GM19438 (cell line): ENCODE data around the gene ADGRD2.

Experiments
- ATAC-seq: cut with Tn5 transposase; IDR thresholded peaks from one replicate; pipeline ENCODE4 v1.9.1; 2021; ENCODE audit warnings: low read depth; ENCODE audit not compliant: unreplicated experiment

The ADGRD2 gene

DNA sequence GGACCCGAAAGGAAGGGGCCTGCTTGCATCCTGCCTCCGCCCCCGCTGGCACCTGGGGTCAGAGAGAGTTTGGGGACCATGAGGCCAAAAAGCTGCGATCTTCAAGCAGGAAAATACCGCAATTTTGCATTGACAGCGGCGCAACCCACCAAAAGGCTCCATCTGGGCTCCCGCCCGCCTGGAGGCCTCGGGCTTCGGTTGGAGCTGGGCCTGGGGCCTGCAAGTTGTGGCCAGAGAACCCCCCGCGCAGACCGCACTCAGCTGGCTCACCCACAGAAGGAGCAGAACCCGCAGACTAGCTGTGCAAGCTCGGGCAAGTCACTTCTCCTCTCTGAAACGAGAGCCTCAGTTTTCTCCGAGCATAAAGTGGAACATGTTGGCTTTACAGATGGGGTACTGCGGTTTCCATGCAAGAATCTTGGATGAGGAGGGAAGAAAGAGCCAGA, 55.7 kb downstream of the ADGRD2 start:
- ATAC-seq, result no peak

DNA sequence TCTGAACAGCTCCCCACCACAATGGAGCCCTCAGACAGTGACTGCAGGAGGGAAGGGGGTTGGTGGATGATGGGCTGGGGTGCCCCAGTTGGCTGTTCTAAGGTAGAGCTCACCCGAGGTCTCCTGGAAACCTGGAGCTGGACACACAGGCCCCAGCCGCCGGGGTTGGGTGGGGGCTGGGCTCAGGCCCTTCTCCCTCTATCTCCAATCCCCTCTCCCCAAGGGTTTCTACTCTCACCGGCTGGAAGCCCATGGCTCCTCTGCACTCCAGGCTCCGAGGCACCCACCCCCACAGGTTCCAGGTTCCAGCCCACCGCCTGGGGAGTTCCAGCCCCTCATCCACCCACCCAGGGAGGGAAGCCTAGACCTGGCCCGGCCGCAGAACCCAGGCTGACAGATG, 56.2 kb downstream of the ADGRD2 start:
- no peak for ATAC-seq

- no peak for ATAC-seq
Measured at GRCh38 chr9:124506931-124507879, 57.0 kb downstream of the ADGRD2 start, which contains the start of gene NR5A1. Gene NR5A1, minus strand, starts transcription at chr9:124507399. Its CDS starts 4,004 bp downstream, at chr9:124503395.

- no peak for ATAC-seq
Measured at GRCh38 chr9:124507880-124508423, 57.7 kb downstream of the ADGRD2 start.

DNA sequence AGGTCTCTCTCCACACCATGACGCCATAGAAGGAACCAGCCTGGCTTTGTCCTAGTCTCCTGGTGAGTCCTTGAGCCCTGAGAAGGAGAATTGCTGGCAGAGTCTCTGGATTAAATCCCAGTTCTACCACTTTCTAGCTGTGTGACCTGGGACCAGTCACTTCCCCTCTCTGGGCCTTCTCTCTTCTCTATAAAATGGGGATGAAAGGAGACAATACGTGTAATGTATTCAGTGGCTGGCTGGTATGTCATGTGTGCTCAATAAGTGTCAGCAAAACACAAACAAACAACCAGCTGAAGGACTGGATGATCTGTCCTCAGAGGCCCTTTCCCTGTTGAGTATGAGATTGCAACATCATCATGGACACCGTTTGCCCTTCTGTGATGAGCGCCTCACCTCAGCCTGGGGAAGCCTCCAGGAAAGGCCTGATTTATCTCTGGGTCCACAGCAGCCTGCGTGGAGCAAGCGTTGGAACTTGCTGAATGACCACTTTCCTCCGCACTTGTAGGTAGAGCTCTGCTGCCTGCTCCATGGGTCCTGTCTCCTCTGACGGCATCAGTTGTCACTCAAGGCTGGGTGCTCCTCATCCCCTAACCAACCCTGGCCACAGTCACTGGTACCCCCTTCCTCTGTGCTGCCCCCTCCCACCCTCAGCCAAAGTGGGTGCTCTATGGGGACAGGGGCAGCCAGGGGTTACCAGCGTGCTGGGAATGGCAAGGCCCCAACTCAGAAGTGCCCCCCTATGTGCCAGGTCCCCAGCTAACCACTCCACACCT, 60.6 kb downstream of the ADGRD2 start:
- no peak for ATAC-seq

DNA sequence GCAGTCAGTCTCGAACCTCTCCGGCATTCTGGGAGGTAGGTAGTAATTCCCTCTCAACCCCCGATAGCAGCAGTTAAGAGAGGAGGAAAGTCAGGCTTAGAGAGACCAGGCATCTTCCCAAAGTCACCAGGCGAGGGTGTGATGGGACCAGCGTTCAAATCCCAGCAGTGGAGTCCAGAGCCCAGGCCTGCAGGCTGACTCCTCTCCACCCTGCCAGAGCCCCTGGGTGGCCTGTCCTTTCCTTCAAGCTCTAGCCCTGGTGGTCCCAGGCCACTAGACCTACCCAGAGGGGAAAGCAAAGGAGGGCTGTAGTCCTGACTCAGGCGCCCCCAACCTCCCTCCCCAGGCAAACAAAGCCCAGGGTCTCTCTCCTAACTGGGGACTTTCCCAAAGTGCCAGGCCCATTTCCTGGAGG, 61.2 kb downstream of the ADGRD2 start:
- no peak for ATAC-seq

GRCh38 chr9:124511891-124512805, 61.9 kb downstream of the ADGRD2 start:
- ATAC-seq, result no peak

- no peak for ATAC-seq
Measured at GRCh38 chr9:124512806-124513204, 62.6 kb downstream of the ADGRD2 start.

DNA sequence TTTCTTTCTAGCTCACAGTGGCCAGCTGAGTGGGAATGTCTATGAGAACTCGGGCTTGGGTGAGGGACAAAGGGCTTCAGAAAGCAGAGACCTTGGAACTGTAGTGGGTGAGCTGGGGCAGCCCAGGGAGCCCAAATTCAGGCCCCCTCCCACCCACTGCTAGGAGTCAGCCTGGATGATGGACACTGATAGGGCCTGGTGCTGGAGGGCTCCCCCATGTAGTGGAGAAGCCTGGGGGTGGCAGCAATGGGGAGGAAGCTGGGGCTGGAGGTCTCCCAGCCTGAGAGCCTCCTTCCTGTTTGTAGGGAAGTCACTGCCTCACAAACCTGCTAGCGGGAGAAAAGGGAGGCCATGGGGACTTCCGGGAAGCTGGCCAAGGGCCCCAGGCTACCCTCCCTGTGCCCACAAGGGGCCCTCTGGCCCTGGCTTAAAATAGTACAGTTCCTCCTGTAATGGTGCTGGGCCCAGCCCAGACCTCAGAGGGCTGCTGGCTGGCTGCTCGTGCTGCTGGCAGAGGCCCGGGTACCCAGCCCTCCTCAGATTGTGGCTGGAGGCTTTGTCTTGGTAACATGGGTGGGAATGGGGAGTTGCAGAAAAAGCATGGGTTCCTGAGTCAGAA, 63.2 kb downstream of the ADGRD2 start:
- no peak for ATAC-seq

GRCh38 chr9:124514125-124514524, 63.9 kb downstream of the ADGRD2 start:
- ATAC-seq, result no peak

- ATAC-seq, result no peak
Measured at GRCh38 chr9:124514874-124515273, 64.6 kb downstream of the ADGRD2 start.

GRCh38 chr9:124517600-124517999, 67.3 kb downstream of the ADGRD2 start:
- no peak for ATAC-seq

DNA sequence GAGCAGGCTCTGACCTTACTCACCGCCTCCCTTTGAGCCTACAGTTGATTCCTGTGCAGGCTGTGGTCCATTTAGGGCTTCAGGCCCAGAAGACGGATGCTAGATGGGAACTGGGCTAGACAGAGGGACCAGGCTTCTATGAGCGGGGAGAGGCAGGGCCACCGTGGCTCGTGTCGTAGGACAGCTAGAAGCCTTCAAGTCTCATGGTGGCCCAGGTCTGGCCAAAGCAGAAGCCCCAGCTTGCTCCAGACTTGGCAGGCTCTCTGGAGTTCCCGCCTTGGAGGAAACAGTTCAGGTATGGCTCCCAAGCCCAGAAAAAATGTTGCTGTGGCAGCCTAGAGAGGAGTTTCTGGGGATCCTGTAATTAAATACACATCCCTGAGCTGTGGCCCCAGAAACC, 67.9 kb downstream of the ADGRD2 start:
- no peak for ATAC-seq

DNA sequence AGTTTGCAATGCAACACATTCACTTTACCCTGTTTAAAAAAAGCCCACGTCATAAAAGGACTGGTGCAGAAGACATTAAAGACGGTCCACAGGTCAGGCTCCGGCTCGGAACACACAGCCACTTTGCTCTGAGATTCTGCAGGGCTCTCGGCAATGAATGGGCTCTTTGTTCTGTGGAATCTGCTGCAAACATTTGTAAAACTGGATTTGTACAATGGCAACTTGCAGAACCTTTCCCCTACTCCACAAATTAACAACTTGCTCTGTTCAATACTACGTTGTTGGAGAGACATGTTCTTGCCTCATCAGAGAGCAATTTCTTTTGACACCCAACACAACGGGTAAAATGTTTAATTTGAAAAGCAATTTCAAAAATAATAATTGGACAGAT, 70.0 kb downstream of the ADGRD2 start:
- ATAC-seq, result no peak

GRCh38 chr9:124521142-124521541, 70.9 kb downstream of the ADGRD2 start:
- no peak for ATAC-seq

DNA sequence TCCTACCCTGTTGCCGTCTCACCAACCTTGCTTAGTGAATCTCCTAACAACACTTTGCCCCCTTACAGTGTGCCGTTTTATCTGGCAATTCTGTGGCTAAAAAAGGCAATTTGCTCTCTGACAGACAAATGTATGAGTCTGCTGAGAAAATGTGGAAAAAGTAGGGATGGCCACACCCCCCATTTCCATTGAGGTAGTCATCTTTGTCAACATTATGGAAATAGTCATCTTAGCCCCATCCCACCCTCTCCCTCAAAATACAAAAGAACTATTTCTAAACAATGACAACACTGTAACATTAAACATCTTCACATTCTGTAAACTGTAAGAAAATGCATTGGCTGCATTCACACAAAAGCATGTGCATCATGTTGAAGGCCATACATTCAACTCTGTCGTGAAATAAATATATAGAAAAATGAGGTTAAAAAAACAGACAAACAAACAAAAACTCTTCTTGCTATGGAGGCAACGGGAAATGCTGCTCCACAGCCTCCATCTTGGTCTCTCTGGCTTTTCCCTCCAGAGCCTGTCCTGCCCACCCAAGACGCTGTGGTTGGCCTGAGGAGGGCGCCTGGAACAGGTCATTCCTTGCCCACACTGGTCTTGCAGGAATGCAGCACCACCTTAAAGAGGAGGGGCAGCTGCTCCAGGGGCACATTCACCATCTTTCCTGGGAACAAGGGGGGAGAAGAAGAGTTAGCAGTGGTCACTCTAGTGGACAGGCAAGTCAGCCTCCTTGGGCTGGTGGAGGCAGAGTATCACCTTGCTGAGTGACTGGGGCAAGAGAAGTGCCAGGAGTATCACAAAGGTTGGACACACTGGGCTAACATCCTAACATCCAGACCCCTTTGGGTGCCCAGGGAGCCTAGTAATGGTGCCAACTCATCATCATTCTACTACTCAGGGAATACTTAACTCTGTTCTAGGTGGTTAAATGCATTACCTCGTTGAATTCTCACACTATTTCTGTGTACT, 72.2 kb downstream of the ADGRD2 start:
- no peak for ATAC-seq

- no peak for ATAC-seq
Measured at GRCh38 chr9:124526174-124526573, 75.9 kb downstream of the ADGRD2 start.

DNA sequence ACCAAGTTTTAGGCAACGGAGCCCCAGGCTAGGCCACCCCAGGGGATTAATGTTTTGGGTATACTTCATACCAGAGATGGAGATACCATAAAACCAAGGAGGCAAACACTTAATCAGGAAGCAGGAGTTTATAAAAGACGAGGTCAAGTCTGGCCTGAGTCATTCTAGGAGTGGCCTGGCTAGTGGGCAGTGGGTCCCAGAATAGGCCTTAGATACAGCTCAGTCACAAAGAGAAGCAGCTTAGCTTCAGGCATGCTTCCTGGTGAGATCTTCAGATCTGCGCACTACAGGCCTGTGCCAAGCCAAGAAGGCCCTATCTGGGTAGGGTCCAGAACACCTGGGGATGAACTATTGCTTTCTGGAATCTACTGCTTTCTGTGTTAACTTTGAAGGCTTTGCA, 77.5 kb downstream of the ADGRD2 start:
- no peak for ATAC-seq
